Kidney epithelial cell (primary cell): ENCODE data around the gene NDST1. TPM values are rescaled to one million over a fixed set of nuclear protein-coding genes. Genes with fewer than 3 reads are reported as not detected.

ENCODE experiments used
- DNase-seq: peaks from one replicate; pipeline ENCODE4 v3.0.0-alpha.2; 2010; ENCODE audit warnings: low read depth
- H3K27me3 ChIP-seq: 2 replicates; pipeline ENCODE4 v1.6.0; 2011; ENCODE audit warnings: low read length; ENCODE audit not compliant: control insufficient read depth, insufficient read depth
- H3K36me3 ChIP-seq: 2 replicates; pipeline ENCODE4 v1.5.1; 2011; ENCODE audit warnings: low read length; ENCODE audit not compliant: control insufficient read depth, insufficient read depth
- H3K4me3 ChIP-seq: 2 replicates; pipeline ENCODE4 v1.5.1; 2011; ENCODE audit warnings: low read depth, mild to moderate bottlenecking, control low read depth, low read length
- total RNA-seq: library from RNA; depleted of rRNA; stranded (reverse); fragments of >200 nt; gene quantifications from 2 replicates; pipeline ENCODE4 v1.2.3, GENCODE V29; 2015
- TF ChIP-seq, protein P1 (sequence below): IDR thresholded peaks from 2 replicates; pipeline ENCODE4 v1.5.1; 2011; ENCODE audit warnings: mild to moderate bottlenecking, moderate library complexity, low read length, control low read depth, inconsistent platforms; ENCODE audit not compliant: insufficient read depth, poor library complexity, severe bottlenecking

The NDST1 gene
- total RNA-seq, 1 donor from 2014 or later, result 192 TPM

DNA sequence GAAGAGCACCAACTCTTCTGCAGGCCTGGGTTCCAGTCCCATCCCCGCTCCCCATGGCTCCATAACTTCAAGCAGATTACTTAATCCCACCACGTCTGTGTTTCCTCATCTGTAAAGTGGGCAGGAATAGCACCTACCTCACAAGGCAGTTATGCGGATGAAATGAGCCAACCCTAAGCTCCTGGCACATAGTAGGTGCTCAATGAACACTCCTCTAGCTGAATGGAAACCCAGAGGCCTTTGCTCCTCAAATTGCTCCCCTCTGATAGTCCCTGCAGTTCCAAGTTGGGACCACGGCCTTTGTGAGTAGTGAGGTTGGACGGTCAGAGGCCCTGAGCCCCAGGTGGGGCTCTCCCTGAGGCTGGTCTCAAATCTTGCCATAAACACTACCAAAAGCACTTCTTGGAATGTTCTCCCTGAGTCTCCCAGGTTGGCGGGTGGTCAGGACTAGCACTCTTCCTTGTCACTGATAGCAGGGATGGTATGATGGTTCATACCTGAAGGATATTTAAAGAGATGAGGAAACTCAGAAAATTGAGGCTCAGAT, 97.0 kb downstream of the NDST1 start:
- TF ChIP-seq, protein P1, sequence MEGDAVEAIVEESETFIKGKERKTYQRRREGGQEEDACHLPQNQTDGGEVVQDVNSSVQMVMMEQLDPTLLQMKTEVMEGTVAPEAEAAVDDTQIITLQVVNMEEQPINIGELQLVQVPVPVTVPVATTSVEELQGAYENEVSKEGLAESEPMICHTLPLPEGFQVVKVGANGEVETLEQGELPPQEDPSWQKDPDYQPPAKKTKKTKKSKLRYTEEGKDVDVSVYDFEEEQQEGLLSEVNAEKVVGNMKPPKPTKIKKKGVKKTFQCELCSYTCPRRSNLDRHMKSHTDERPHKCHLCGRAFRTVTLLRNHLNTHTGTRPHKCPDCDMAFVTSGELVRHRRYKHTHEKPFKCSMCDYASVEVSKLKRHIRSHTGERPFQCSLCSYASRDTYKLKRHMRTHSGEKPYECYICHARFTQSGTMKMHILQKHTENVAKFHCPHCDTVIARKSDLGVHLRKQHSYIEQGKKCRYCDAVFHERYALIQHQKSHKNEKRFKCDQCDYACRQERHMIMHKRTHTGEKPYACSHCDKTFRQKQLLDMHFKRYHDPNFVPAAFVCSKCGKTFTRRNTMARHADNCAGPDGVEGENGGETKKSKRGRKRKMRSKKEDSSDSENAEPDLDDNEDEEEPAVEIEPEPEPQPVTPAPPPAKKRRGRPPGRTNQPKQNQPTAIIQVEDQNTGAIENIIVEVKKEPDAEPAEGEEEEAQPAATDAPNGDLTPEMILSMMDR, result no peak
- no peak overlapping the region for H3K4me3 ChIP-seq
- DNase-seq, result no peak

DNA sequence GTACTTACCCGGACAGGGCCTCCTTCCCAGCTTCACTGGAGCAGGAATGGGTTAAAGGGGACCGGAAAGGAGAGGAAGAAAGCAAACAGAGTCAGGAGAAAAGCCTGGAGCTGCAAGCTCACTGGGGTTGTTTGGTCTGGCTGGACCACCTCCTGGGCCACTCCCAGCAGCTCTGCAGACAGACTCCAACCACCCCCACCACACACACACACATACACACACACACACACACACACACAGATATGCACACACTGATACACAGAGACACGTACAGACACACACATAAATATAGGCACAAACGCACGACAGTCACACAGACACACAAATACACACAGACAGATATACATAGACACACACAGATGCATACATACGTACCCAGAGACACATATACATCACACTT, 97.6 kb downstream of the NDST1 start:
- DNase-seq, result no peak
- no peaks in the 10 kb centered on the region for H3K36me3 ChIP-seq
- peaks cover 5% of the 10 kb centered on the region for H3K27me3 ChIP-seq
- TF ChIP-seq, protein P1, result no peak
- no peak overlapping the region for H3K4me3 ChIP-seq

More for the DNA sequence above, 97.0 kb downstream of the NDST1 start:
- Histone ChIP-seq H3K36me3 (no peaks in the 10 kb centered on the region), H3K27me3 (peaks cover 2% of the 10 kb centered on the region)

DNA sequence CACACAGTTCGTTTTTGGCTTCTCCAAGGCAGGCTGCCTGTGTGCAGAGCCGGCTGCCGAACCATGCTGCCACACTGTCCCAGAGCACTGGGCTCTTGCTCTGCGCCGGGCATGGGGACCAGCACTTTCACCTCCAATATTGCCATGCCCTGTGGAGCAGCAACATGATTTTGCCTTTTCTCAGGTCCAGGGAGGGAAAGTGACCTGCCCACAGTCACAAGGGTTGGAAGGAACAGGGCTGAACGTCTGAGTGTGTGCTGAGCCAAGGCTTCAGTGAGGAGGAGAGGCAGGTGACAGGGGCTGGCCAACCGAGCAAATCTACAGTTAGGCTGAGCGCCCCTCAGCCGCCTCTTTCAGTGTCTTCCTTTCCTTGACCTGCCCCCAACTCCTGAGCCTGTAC, 98.5 kb downstream of the NDST1 start:
- no peak for DNase-seq
- Histone ChIP-seq H3K36me3 (no peaks in the 10 kb centered on the region), H3K27me3 (peaks cover 6% of the 10 kb centered on the region), H3K4me3 (no peak overlapping the region)
- TF ChIP-seq, protein P1, result no peak

DNA sequence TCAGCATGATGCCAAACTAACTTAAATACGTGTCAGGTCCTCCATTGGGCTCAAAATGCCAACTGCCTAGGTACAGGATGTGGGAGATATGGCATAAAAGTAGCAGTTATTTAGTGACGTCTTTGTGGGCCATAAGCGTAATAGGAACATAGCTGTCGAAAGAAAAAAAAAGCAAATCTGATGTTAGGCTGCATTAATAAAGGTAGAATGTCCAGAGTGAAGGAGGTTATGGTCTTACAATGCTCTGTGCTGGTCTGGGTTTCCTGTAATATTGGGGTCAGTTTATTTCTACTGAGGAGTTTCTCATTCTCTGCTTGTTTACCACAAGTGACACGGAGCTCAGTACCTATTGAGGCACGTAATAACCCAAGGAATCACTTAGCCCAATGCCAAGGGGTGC, 99.2 kb downstream of the NDST1 start:
- Histone ChIP-seq H3K27me3 (peaks cover 13% of the 10 kb centered on the region), H3K36me3 (no peaks in the 10 kb centered on the region), H3K4me3 (no peak overlapping the region)
- no peak for DNase-seq
- TF ChIP-seq, protein P1, result no peak

Other genes with a start within 250 kb of the NDST1 start
- not detected in 2 replicates for gene CAMK2A, start 218.4 kb upstream of the NDST1 start, total RNA-seq
- gene ARSI, start 205.2 kb upstream of the NDST1 start, total RNA-seq, result 2.4 TPM in 2 replicates
- gene TCOF1, start 150.4 kb upstream of the NDST1 start, total RNA-seq, result 30.8 and 33.2 TPM in 2 replicates
- gene CD74, start 95.2 kb upstream of the NDST1 start, total RNA-seq, result 119 and 126 TPM in 2 replicates
- 3,131 and 3,855 TPM in 2 replicates for gene RPS14, start 58.4 kb upstream of the NDST1 start, total RNA-seq
- gene SYNPO, start 132.5 kb downstream of the NDST1 start, total RNA-seq, result 3.4 and 4.0 TPM in 2 replicates
- gene MYOZ3, start 153.1 kb downstream of the NDST1 start, total RNA-seq, result 1.5 and 4.6 TPM in 2 replicates
- gene RBM22, start 192.9 kb downstream of the NDST1 start, total RNA-seq, result 55.6 and 56.7 TPM in 2 replicates